Adrenal gland (tissue), 12 donors: ENCODE results near the gene SINHCAF. TPM values are rescaled to one million over a fixed set of nuclear protein-coding genes. Genes with fewer than 3 reads are reported as not detected.

ENCODE experiments used
- DNase-seq, 7 donors: peaks; one replicate each; pipeline ENCODE4 v3.0.0-alpha.2; 2019 to 2020
- H3K27ac ChIP-seq, 5 donors: fragments of 200-600 bp; sonication (generic) in 4 of 5; 1 replicate in 3 of 5; 2 replicates in 2 of 5; pipeline versions ENCODE4 v1.5.1 to v1.8.0; 2016 to 2020; ENCODE audit warnings: mild to moderate bottlenecking in 1 of 5
- H3K27me3 ChIP-seq: fragments of 200-600 bp; 2 replicates; pipeline ENCODE4 v1.8.0; 2021
- H3K36me3 ChIP-seq, 2 donors: fragments of 200-600 bp; replicated peaks in 1 of 2; 1 replicate in 1 of 2; 2 replicates in 1 of 2; pipeline versions ENCODE4 v1.5.1 to v1.8.0; 2018 to 2022
- H3K4me1 ChIP-seq, 2 donors: fragments of 200-600 bp; replicated peaks in 1 of 2; 1 replicate in 1 of 2; 2 replicates in 1 of 2; pipeline versions ENCODE4 v1.5.1 to v1.8.0; 2018 to 2021
- H3K4me3 ChIP-seq, 4 donors: fragments of 200-600 bp; sonication (generic) in 3 of 4; one replicate each; pipeline ENCODE4 v1.5.1; 2016 to 2018
- H3K9me3 ChIP-seq, 3 donors: fragments of 200-600 bp; sonication (generic) in 1 of 3; replicated peaks in 1 of 3; 1 replicate in 2 of 3; 2 replicates in 1 of 3; pipeline versions ENCODE4 v1.5.1 to v1.8.0; 2016 to 2021
- POLR2A ChIP-seq, 2 donors: fragments of 450-650 bp; IDR thresholded peaks; one replicate each; pipeline ENCODE4 v1.6.1; 2017; ENCODE audit warnings: antibody characterized with exemption in 2 of 2, mild to moderate bottlenecking in 2 of 2, moderate library complexity in 1 of 2
- WGBS, 4 donors: extraction: QIAGEN DNeasy Blood & Tissue Kit in 2 of 4; methylation state at CpG; one replicate each; pipeline versions ENCODE4 v1.1.5 to v1.1.7; 2013 to 2017; 5-methylcytosine and 5-hydroxymethylcytosine counted together
- intact Hi-C, 2 donors: fragments of 100-400 bp; cut with DNase I; formaldehyde crosslinking; loops; one replicate each; pipeline versions ENCODE4 v1.14.1 to v1.15.0; 2022 to 2023
- polyA plus RNA-seq, 3 donors: library from polyadenylated mRNA; stranded (reverse); fragments of 200-250 nt in 2 of 3; fragments of 350-450 nt in 1 of 3; fragmentation: Illumina TruSeq in 1 of 3; extraction: RNeasy Lipid Tissue Mini Kit (QIAGEN cat#74804) in 1 of 3; gene quantifications; one replicate each; pipeline ENCODE4 v1.2.3, GENCODE V29; 2013 to 2014
- total RNA-seq, 9 donors: library from RNA; depleted of rRNA in 4 of 9; stranded (reverse); fragments of >200 nt in 4 of 9; fragments of 120-200 nt in 1 of 9; fragmentation: NEBNext Ultra II Directional in 1 of 9; extraction: Animal tissue kit (Norgen Biotek cat#: 25700) in 1 of 9; gene quantifications; one replicate each; pipeline versions ENCODE4 v1.1.0 to v1.2.4, GENCODE V29; 2013 to 2023
- TF ChIP-seq, protein P1 (sequence below), 6 experiments: fragments of 450-650 bp in 4 of 6; fragments of 200-600 bp in 2 of 6; sonication (generic) in 1 of 6; IDR thresholded peaks; 1 replicate in 5 of 6; 2 replicates in 1 of 6; pipeline versions ENCODE4 v1.5.1 to v1.8.0; 2016 to 2021; ENCODE audit warnings: antibody characterized with exemption in 6 of 6, mild to moderate bottlenecking in 2 of 6, moderate library complexity in 1 of 6
- donor health status: healthy with polysubstance abuse.
- donor health status: Bipolar disorder and iron deficiency.
- donor health status: DM: yes; HTN: yes; CAD: no.
- donor health status: DM: no; HTN: no; CAD: no.
- donor health status: DM: no; HTN: no; CAD: no.
- donor health status: DM: yes; HTN: yes; CAD: no.

SINHCAF gene
- total and polyA plus RNA-seq, 12 donors = 12.5 to 69.4 (median 27.1) TPM

DNA sequence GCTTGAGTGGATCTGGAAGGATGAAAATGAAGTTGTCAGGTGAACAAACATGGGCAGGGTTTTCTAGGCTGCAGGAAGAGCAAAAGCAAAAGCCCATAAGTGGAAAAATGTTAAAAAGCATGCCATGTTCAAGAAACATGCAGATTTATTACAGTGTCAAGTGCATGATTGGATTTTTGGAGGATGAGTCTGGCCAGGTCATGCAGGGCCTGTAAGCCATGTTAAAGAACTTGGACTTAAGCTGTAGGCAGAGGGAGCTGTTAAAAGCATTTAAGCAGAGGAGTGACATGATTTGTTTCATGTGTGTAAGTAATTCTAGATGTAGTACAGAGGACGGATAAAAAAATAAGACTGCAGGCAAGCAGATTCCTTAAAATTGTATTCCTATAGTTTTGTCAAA is 16.3 kb upstream of the SINHCAF start:
- no peak overlapping the region for H3K4me3 ChIP-seq
- intact Hi-C loops = no loop called here
- no peaks in the 10 kb centered on the region for H3K36me3 ChIP-seq
- H3K9me3 ChIP-seq = no peaks in the 10 kb centered on the region
- no peak for TF ChIP-seq POLR2A (IDR thresholded peaks at IDR 0.05)
- TF ChIP-seq, protein P1, sequence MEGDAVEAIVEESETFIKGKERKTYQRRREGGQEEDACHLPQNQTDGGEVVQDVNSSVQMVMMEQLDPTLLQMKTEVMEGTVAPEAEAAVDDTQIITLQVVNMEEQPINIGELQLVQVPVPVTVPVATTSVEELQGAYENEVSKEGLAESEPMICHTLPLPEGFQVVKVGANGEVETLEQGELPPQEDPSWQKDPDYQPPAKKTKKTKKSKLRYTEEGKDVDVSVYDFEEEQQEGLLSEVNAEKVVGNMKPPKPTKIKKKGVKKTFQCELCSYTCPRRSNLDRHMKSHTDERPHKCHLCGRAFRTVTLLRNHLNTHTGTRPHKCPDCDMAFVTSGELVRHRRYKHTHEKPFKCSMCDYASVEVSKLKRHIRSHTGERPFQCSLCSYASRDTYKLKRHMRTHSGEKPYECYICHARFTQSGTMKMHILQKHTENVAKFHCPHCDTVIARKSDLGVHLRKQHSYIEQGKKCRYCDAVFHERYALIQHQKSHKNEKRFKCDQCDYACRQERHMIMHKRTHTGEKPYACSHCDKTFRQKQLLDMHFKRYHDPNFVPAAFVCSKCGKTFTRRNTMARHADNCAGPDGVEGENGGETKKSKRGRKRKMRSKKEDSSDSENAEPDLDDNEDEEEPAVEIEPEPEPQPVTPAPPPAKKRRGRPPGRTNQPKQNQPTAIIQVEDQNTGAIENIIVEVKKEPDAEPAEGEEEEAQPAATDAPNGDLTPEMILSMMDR (IDR thresholded peaks at IDR 0.05) = no peak
- no peak for DNase-seq
- 76 to 90% (median 80%) methylated on average over 1 of the region's 1 CpG for WGBS, 4 donors
- H3K27me3 ChIP-seq = no peaks in the 10 kb centered on the region
- no peak overlapping the region for H3K27ac ChIP-seq
- H3K4me1 ChIP-seq = no peaks in the 10 kb centered on the region

GRCh38 chr12:31339831-31340622 is 14.1 kb upstream of the SINHCAF start:
- no peak for DNase-seq
- intact Hi-C loops = no loop called here
- Histone ChIP-seq H3K4me3 (no peak overlapping the region), H3K27me3 (no peaks in the 10 kb centered on the region), H3K27ac (no peak overlapping the region), H3K4me1 (no peaks in the 10 kb centered on the region), H3K36me3 (no peaks in the 10 kb centered on the region), H3K9me3 (no peaks in the 10 kb centered on the region)
- TF ChIP-seq POLR2A (IDR thresholded peaks at IDR 0.05) = no peak
- 78 to 90% (median 86%) methylated on average over 10 of the region's 10 CpGs for WGBS, 4 donors

DNA sequence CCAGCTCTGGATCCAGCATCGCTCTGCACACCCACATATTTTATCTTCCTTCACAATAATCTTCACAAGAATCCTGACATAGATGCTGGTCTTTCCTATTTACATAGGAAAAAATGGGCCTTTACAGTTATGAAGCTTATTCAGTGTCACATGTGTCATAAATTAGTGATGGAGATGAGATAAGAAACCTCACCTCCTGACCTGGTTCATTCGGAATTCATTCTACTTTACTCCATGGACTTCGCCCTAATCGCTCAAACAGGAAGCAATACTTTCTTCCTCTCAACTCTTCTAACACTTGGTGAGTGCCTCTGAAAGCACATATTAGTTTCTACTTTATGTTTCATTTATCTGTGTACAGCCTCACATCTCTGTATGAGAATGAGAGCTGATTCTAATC is 12.0 kb upstream of the SINHCAF start:
- Histone ChIP-seq H3K4me3 (no peak overlapping the region), H3K9me3 (no peaks in the 10 kb centered on the region), H3K27me3 (no peaks in the 10 kb centered on the region), H3K36me3 (no peaks in the 10 kb centered on the region), H3K4me1 (no peaks in the 10 kb centered on the region), H3K27ac (no peak overlapping the region)
- intact Hi-C loops = no loop called here
- WGBS, 4 donors = 63 to 67% (median 65%) methylated on average over 4 of the region's 4 CpGs
- DNase-seq = no peak
- TF ChIP-seq, protein P1 (IDR thresholded peaks at IDR 0.05) = no peak
- TF ChIP-seq POLR2A (IDR thresholded peaks at IDR 0.05) = no peak

- H3K4me1 ChIP-seq = peaks cover 0 to 8% of the 10 kb centered on the region in 2 donors
- intact Hi-C loops = no loop called here
- WGBS, 4 donors = 73 to 77% (median 76%) methylated on average over 4 of the region's 4 CpGs
Observed at GRCh38 chr12:31331242-31331641, 5.3 kb upstream of the SINHCAF start.

More at GRCh38 chr12:31331242-31331641, 5.3 kb upstream of the SINHCAF start:
- H3K27me3 ChIP-seq = no peaks in the 10 kb centered on the region
- no peak overlapping the region for H3K27ac ChIP-seq
- no peaks in the 10 kb centered on the region for H3K9me3 ChIP-seq
- DNase-seq = no peak
- TF ChIP-seq, protein P1 (IDR thresholded peaks at IDR 0.05) = no peak
- no peaks in the 10 kb centered on the region for H3K36me3 ChIP-seq
- no peak overlapping the region for H3K4me3 ChIP-seq
